Duodenal mucosa (tissue), 2 donors: ENCODE data around the gene CT47C1.

Experiments used
- H3K27ac ChIP-seq: one replicate; pipeline ENCODE4 v1.7.0; 2013; ENCODE audit warnings: low read depth, low read length
- H3K27me3 ChIP-seq, 2 donors: one replicate each; pipeline ENCODE4 v1.7.0; 2013; ENCODE audit warnings: low read length in 2 of 2, control low read depth in 1 of 2; ENCODE audit not compliant: insufficient read depth in 2 of 2, control insufficient read depth in 1 of 2
- H3K36me3 ChIP-seq, 2 donors: one replicate each; pipeline ENCODE4 v1.7.0; 2013; ENCODE audit warnings: low read length in 2 of 2, control low read depth in 1 of 2; ENCODE audit not compliant: insufficient read depth in 2 of 2, control insufficient read depth in 1 of 2
- H3K4me1 ChIP-seq, 2 donors: one replicate each; pipeline ENCODE4 v1.7.0; 2013; ENCODE audit warnings: low read length in 2 of 2, control low read depth in 1 of 2; ENCODE audit not compliant: insufficient read depth in 2 of 2, control insufficient read depth in 1 of 2
- H3K4me3 ChIP-seq, 2 donors: one replicate each; pipeline ENCODE4 v1.7.0; 2013; ENCODE audit warnings: low read length in 2 of 2, low read depth in 1 of 2
- H3K9ac ChIP-seq, 2 donors: one replicate each; pipeline ENCODE4 v1.7.0; 2013; ENCODE audit warnings: low read length in 2 of 2, low read depth in 1 of 2
- H3K9me3 ChIP-seq, 2 donors: one replicate each; pipeline ENCODE4 v1.7.0; 2013; ENCODE audit warnings: low read length in 2 of 2, control low read depth in 1 of 2; ENCODE audit not compliant: control insufficient read depth in 1 of 2

CT47C1 gene

DNA sequence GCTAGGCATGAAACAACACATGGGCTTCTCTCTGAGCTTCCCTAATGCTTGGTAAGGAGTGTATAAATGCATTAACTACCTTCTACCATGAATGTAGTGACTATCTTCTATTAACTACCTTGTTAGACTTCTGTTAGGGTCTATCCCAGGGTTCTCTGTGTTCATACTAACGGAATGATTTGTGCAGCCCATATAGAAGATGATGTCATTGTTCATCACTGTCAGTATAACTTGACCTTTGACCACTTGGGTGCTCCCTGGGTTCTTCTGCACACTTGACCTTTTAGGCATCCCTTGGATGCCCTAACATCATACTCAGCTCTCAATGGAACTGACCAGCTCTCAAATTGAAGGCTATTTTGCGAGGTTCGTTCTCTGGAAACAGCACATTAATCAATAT lies 30.8 kb upstream of the CT47C1 start:
- Histone ChIP-seq H3K9ac (no peak overlapping the region), H3K27ac (peak overlapping the region; percentile 20), H3K36me3 (no peaks in the 10 kb centered on the region), H3K4me1 (peaks cover 3 to 14% of the 10 kb centered on the region in 2 donors), H3K4me3 (no peak overlapping the region), H3K9me3 (no peaks in the 10 kb centered on the region), H3K27me3 (no peaks in the 10 kb centered on the region)

GRCh38 chrX:119042996-119043395 lies 29.8 kb upstream of the CT47C1 start:
- Histone ChIP-seq H3K27me3 (no peaks in the 10 kb centered on the region), H3K9ac (no peak overlapping the region), H3K4me3 (no peak overlapping the region), H3K36me3 (no peaks in the 10 kb centered on the region), H3K9me3 (no peaks in the 10 kb centered on the region), H3K4me1 (peaks cover 3 to 14% of the 10 kb centered on the region in 2 donors), H3K27ac (no peak overlapping the region)

- peaks cover 3 to 8% of the 10 kb centered on the region in 2 donors for H3K4me1 ChIP-seq
- H3K9me3 ChIP-seq, result no peaks in the 10 kb centered on the region
- H3K9ac ChIP-seq, result no peak overlapping the region
- no peak overlapping the region for H3K27ac ChIP-seq
- H3K27me3 ChIP-seq, result no peaks in the 10 kb centered on the region
- no peaks in the 10 kb centered on the region for H3K36me3 ChIP-seq
- H3K4me3 ChIP-seq, result no peak overlapping the region
These were observed 26.9 kb upstream of the CT47C1 start for GRCh38 chrX:119045884-119046283.

DNA sequence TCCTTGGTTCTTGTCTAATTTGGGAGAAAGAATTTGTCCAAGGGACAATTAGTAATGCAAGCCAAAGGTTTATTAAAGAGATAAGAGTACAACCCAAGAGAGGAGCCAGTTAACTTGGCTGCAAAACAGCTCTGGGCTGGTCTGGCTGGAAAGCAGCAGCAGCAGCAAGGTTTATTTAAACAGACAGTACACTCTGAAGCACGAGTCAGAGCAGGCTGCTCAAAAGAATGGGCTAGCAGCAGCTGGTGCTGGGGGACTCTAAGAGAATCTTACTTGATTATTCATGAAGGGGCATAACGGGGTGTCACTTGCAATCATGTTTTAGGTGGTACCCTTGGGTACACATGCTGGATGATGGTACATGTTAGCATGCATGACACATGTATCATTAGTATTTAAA lies 17.1 kb upstream of the CT47C1 start:
- Histone ChIP-seq H3K4me3 (no peak overlapping the region), H3K9me3 (no peaks in the 10 kb centered on the region), H3K36me3 (no peaks in the 10 kb centered on the region), H3K27me3 (no peaks in the 10 kb centered on the region), H3K27ac (no peak overlapping the region), H3K9ac (no peak overlapping the region), H3K4me1 (no peaks in the 10 kb centered on the region)

GRCh38 chrX:119062750-119063374 lies 9.9 kb upstream of the CT47C1 start:
- Histone ChIP-seq H3K9ac (no peak overlapping the region), H3K4me1 (no peaks in the 10 kb centered on the region), H3K27me3 (no peaks in the 10 kb centered on the region), H3K4me3 (no peak overlapping the region), H3K9me3 (no peaks in the 10 kb centered on the region), H3K27ac (no peak overlapping the region), H3K36me3 (no peaks in the 10 kb centered on the region)

DNA sequence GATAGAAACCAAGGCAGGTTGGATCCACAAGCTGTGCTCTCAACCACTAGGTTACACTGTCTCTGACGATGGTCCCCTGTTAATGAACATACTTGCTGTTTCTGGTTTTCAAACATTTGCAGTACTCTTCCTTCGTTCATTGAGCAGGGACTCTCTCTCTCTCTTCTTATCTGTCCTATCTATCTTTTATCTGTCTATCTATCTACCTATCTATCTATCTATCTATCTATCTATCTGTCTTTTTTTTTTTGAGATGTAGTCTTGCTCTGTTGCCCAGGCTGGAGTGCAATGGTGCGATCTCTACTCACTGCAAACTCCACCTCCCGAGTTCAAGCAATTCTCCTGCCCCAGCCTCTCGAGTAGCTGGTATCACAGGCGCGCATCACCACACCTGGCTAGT lies 9.4 kb upstream of the CT47C1 start:
- Histone ChIP-seq H3K4me1 (no peaks in the 10 kb centered on the region), H3K4me3 (no peak overlapping the region), H3K9ac (no peak overlapping the region), H3K27ac (no peak overlapping the region), H3K36me3 (no peaks in the 10 kb centered on the region), H3K27me3 (no peaks in the 10 kb centered on the region), H3K9me3 (no peaks in the 10 kb centered on the region)

GRCh38 chrX:119067023-119067739 lies 5.6 kb upstream of the CT47C1 start:
- H3K9me3 ChIP-seq, result no peaks in the 10 kb centered on the region
- no peaks in the 10 kb centered on the region for H3K36me3 ChIP-seq
- H3K4me3 ChIP-seq, result no peak overlapping the region
- no peaks in the 10 kb centered on the region for H3K4me1 ChIP-seq
- no peak overlapping the region for H3K9ac ChIP-seq
- H3K27me3 ChIP-seq, result no peaks in the 10 kb centered on the region
- H3K27ac ChIP-seq, result no peak overlapping the region

- Histone ChIP-seq H3K9ac (no peak overlapping the region), H3K27me3 (no peaks in the 10 kb centered on the region), H3K4me3 (no peak overlapping the region), H3K36me3 (no peaks in the 10 kb centered on the region), H3K4me1 (no peaks in the 10 kb centered on the region), H3K27ac (no peak overlapping the region), H3K9me3 (no peaks in the 10 kb centered on the region)
These were observed 3.7 kb upstream of the CT47C1 start for GRCh38 chrX:119069128-119069527.

DNA sequence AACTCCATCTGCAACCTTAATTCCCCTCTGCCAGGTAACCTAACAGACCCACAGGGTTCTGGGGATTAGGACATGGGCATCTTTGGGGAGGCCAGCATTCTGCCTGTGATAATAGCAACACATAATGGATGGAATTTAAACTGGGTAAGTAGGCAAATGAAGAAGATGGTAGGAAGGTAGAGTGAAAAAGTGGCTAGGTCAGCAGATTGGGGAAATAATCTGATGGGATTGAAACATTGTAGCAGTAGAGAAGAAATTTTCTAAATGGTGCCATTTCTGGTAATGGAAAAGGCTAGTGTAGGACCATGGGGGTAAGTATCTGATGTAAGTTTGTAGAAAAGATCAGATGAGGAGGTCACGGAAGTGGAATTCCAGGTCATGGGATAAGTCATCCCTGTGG lies 3.0 kb upstream of the CT47C1 start:
- no peaks in the 10 kb centered on the region for H3K4me1 ChIP-seq
- no peak overlapping the region for H3K27ac ChIP-seq
- H3K27me3 ChIP-seq, result no peaks in the 10 kb centered on the region
- no peak overlapping the region for H3K4me3 ChIP-seq
- H3K9ac ChIP-seq, result no peak overlapping the region
- no peaks in the 10 kb centered on the region for H3K9me3 ChIP-seq
- H3K36me3 ChIP-seq, result no peaks in the 10 kb centered on the region

DNA sequence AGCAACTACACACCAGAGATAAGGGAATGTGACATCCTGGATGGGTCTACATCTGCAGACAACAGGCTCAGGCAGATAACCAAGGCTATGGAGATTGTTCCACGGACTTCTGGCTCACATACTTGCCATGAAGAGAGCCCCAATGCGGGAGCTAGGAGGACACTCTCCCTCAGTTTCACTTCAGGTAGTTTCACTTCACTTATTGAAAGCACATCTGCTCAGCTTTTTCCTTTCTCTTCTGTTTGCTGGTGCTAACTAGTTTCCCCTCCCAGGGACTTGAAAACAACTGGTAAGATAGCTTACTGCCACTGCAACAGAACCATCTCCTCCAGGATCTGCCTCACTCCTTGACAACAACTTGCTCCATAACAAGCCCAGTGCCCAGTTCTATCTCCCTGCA lies 1.4 kb upstream of the CT47C1 start:
- Histone ChIP-seq H3K36me3 (no peaks in the 10 kb centered on the region), H3K4me3 (no peak overlapping the region), H3K27ac (no peak overlapping the region), H3K9me3 (no peaks in the 10 kb centered on the region), H3K4me1 (no peaks in the 10 kb centered on the region), H3K9ac (no peak overlapping the region), H3K27me3 (no peaks in the 10 kb centered on the region)
